ENCODE measurements around the gene RNF8. TPM values are rescaled to one million over a fixed set of nuclear protein-coding genes. Genes with fewer than 3 reads are reported as not detected.

The RNF8 gene
- total and polyA plus RNA-seq, 9 of the 15 experiments (the other 6 are each of a cell fraction or from before 2014, with no cell fraction given) = 10.6 to 47.0 (median 37.5) TPM

- TF ChIP-seq ZBTB34 (CRISPR knock-in tag; IDR thresholded peaks at IDR 0.05) (no peak), POLR2H (tag; IDR thresholded peaks at IDR 0.05; ENCODE audit: low read depth) (peak; percentile 53; the same call in 1 of the 2 replicates), ZNF436 (CRISPR knock-in tag; IDR thresholded peaks at IDR 0.05) (no peak), REST (IDR thresholded peaks at IDR 0.05; ENCODE audit: borderline replicate concordance) (0 out of 2 replicates have a peak, but pooled peaks have one; percentile 19), REST (CRISPR knock-in tag; IDR thresholded peaks at IDR 0.05; ENCODE audit: low read depth) (peak; percentile 58; the same call in 1 of the 2 replicates), JUNB (CRISPR knock-in tag; conservative IDR thresholded peaks at IDR 0.05) (peak; percentile 88), PHB (CRISPR knock-in tag; IDR thresholded peaks at IDR 0.05) (no peak), NELFE (IDR thresholded peaks at IDR 0.05; ENCODE audit: insufficient read depth, insufficient read length) (no peak), SAP30 (IDR thresholded peaks at IDR 0.05; ENCODE audit: borderline replicate concordance, insufficient read depth, low read depth, low read length, poor library complexity, severe bottlenecking) (peak; percentile 91), DMBX1 (CRISPR knock-in tag; IDR thresholded peaks at IDR 0.05; ENCODE audit: borderline replicate concordance) (no peak), ARNT (IDR thresholded peaks at IDR 0.05) (no peak), TAF15 (IDR thresholded peaks at IDR 0.05; ENCODE audit: low read depth, low read length) (no peak), ZBED1 (IDR thresholded peaks at IDR 0.05) (peak; percentile 85), ZNF444 (CRISPR knock-in tag; IDR thresholded peaks at IDR 0.05) (0 out of 2 replicates have a peak, but pooled peaks have one; percentile 41), MCM5 (IDR thresholded peaks at IDR 0.05; ENCODE audit: low read depth) (no peak)
- TF ChIP-seq, protein P1, sequence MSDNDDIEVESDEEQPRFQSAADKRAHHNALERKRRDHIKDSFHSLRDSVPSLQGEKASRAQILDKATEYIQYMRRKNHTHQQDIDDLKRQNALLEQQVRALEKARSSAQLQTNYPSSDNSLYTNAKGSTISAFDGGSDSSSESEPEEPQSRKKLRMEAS (CRISPR knock-in tag; IDR thresholded peaks at IDR 0.05) = no peak
- TF ChIP-seq, protein P2, sequence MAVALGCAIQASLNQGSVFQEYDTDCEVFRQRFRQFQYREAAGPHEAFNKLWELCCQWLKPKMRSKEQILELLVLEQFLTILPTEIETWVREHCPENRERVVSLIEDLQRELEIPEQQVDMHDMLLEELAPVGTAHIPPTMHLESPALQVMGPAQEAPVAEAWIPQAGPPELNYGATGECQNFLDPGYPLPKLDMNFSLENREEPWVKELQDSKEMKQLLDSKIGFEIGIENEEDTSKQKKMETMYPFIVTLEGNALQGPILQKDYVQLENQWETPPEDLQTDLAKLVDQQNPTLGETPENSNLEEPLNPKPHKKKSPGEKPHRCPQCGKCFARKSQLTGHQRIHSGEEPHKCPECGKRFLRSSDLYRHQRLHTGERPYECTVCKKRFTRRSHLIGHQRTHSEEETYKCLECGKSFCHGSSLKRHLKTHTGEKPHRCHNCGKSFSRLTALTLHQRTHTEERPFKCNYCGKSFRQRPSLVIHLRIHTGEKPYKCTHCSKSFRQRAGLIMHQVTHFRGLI (CRISPR knock-in tag; IDR thresholded peaks at IDR 0.05) = 0 out of 2 replicates have a peak, but pooled peaks have one; percentile 12
Observed at GRCh38 chr6:37432916-37433656, 79.3 kb downstream of the RNF8 start, which contains the start of gene CMTR1 (continued).
